Measurements from ENCODE around the gene TKFC.
A peak's percentile ranks its signal among the peaks of the same experiment; 100 is the strongest.

TKFC gene

GRCh38 chr11:61334434-61335354, 1.7 kb downstream of the TKFC start:
- ChIA-PET CTCF (interaction anchor here (1.0 to 14.3 kb wide), 10 partner anchors 8 to 100 kb away, joined by 3 to 501 read pairs (median 24); partner anchors contain the start of genes CPSF7, CYB561A3, SDHAF2 and TMEM138), POLR2A (interaction anchor here (0.6 to 1.1 kb wide), 3 partner anchors 21 to 27 kb away, joined by 3 to 5 read pairs (median 4); partner anchors contain the start of gene CYB561A3)
- TF ChIP-seq CTCF (IDR thresholded peaks at IDR 0.05; ENCODE audit: control extremely low read depth, extremely low read depth, low read depth, missing control alignments) = no peak
- DNase-seq (ENCODE audit: extremely low spot score) = no peak

- TF ChIP-seq CTCF (IDR thresholded peaks at IDR 0.05; ENCODE audit: control extremely low read depth, extremely low read depth, low read depth, missing control alignments) = no peak
- ChIA-PET POLR2A (interaction anchor here (0.9 kb wide), 2 partner anchors 8 to 21 kb away, joined by 4 to 5 read pairs; no protein-coding TSS in a partner anchor), CTCF (interaction anchor here (0.9 to 14.3 kb wide), 21 partner anchors 8 to 252 kb away, joined by 3 to 501 read pairs (median 9); partner anchors contain the start of genes CPSF7, CYB561A3, SDHAF2 and TMEM138)
- no peak for DNase-seq (ENCODE audit: extremely low spot score)
These were observed 2.3 kb downstream of the TKFC start for GRCh38 chr11:61335355-61335710.

- POLR2A ChIA-PET = interaction anchor here (0.5 to 1.3 kb wide), 8 partner anchors 9 to 48 kb away, joined by 3 to 8 read pairs (median 4); partner anchors contain the start of genes CYB561A3 and TMEM138
- peak; percentile 92 for DNase-seq (ENCODE audit: extremely low spot score)
- peak; percentile 97 for TF ChIP-seq CTCF (IDR thresholded peaks at IDR 0.05; ENCODE audit: control extremely low read depth, extremely low read depth, low read depth, missing control alignments)
- CTCF ChIA-PET = interaction anchor here (0.6 to 14.3 kb wide), 41 partner anchors 8 to 437 kb away, joined by 3 to 501 read pairs (median 5); partner anchors contain the start of genes CPSF7, CYB561A3, SDHAF2 and TMEM138
These were observed 3.3 kb downstream of the TKFC start for GRCh38 chr11:61336171-61336935.

GRCh38 chr11:61337706-61338470, 4.9 kb downstream of the TKFC start:
- TF ChIP-seq CTCF (IDR thresholded peaks at IDR 0.05; ENCODE audit: control extremely low read depth, extremely low read depth, low read depth, missing control alignments) = no peak
- POLR2A ChIA-PET = interaction anchor here (0.5 kb wide), 1 partner anchor 21 kb away, joined by 3 read pairs; no protein-coding TSS in a partner anchor
- DNase-seq (ENCODE audit: extremely low spot score) = no peak
- CTCF ChIA-PET = interaction anchor here (1.0 to 14.3 kb wide), 8 partner anchors 11 to 96 kb away, joined by 3 to 501 read pairs (median 3); partner anchors contain the start of genes CYB561A3 and TMEM138

- no peak for TF ChIP-seq CTCF (IDR thresholded peaks at IDR 0.05; ENCODE audit: control extremely low read depth, extremely low read depth, low read depth, missing control alignments)
- ChIA-PET CTCF (interaction anchor here (1.1 to 14.3 kb wide), 5 partner anchors 10 to 45 kb away, joined by 3 to 501 read pairs (median 3); partner anchors contain the start of genes CYB561A3 and TMEM138), POLR2A (no interaction called here)
- no peak for DNase-seq (ENCODE audit: extremely low spot score)
These were observed 5.9 kb downstream of the TKFC start for GRCh38 chr11:61338783-61339489.

Measured in GM10248 (cell line).